ENCODE measurements around the gene IFT122. TPM values are rescaled to one million over a fixed set of nuclear protein-coding genes. Genes with fewer than 3 reads are reported as not detected.
A peak's percentile ranks its signal among the peaks of the same experiment; 100 is the strongest.

The IFT122 gene
- total and polyA plus RNA-seq, 3 donors from 2014 or later: 125 to 218 (median 168) TPM

- no peak for TF ChIP-seq POLR2A (IDR thresholded peaks at IDR 0.05)
- no peak for TF ChIP-seq CTCF (IDR thresholded peaks at IDR 0.05)
- intact Hi-C loops (cut with DNase I; ENCODE audit: low total_unique reads): no loop called here
- H3K4me1 ChIP-seq: peaks cover 65% of the 10 kb centered on the region
These were observed 123.3 kb downstream of the IFT122 start for GRCh38 chr3:129563332-129563731.

GRCh38 chr3:129563850-129564535, 124.0 kb downstream of the IFT122 start:
- no peak overlapping the region for H3K4me3 ChIP-seq
- peaks cover 60% of the 10 kb centered on the region for H3K4me1 ChIP-seq
- TF ChIP-seq POLR2A (IDR thresholded peaks at IDR 0.05): no peak
- TF ChIP-seq CTCF (IDR thresholded peaks at IDR 0.05): no peak
- no peaks in the 10 kb centered on the region for H3K9me3 ChIP-seq
- WGBS, 2 donors: 49 to 52% methylated on average over 5 to 8 of the region's 8 CpGs
- intact Hi-C loops (cut with DNase I; ENCODE audit: low total_unique reads): no loop called here
- peak overlapping the region; percentile 55 to 76 for H3K27ac ChIP-seq
- H3K27me3 ChIP-seq: no peaks in the 10 kb centered on the region
- no peaks in the 10 kb centered on the region for H3K36me3 ChIP-seq (ENCODE audit: low read depth, missing control alignments)
- DNase-seq: no peak

More at GRCh38 chr3:129563332-129563731, 123.3 kb downstream of the IFT122 start:
- Histone ChIP-seq H3K27ac (peak overlapping the region in 1 of 2 donors; percentile 36), H3K36me3 (ENCODE audit: low read depth, missing control alignments) (no peaks in the 10 kb centered on the region), H3K27me3 (no peaks in the 10 kb centered on the region), H3K4me3 (no peak overlapping the region), H3K9me3 (no peaks in the 10 kb centered on the region)
- 83 to 85% methylated on average over 9 to 12 of the region's 12 CpGs for WGBS, 2 donors
- DNase-seq: no peak

GRCh38 chr3:129564981-129565644, 125.1 kb downstream of the IFT122 start:
- TF ChIP-seq CTCF (IDR thresholded peaks at IDR 0.05) (no peak), POLR2A (IDR thresholded peaks at IDR 0.05) (no peak)
- H3K36me3 ChIP-seq (ENCODE audit: low read depth, missing control alignments): no peaks in the 10 kb centered on the region
- no peaks in the 10 kb centered on the region for H3K27me3 ChIP-seq
- 80 to 91% methylated on average over 8 to 21 of the region's 21 CpGs for WGBS, 2 donors
- DNase-seq: no peak
- intact Hi-C loops (cut with DNase I; ENCODE audit: low total_unique reads): no loop called here
- H3K9me3 ChIP-seq: no peaks in the 10 kb centered on the region
- peak overlapping the region; percentile 55 to 76 for H3K27ac ChIP-seq
- no peak overlapping the region for H3K4me3 ChIP-seq
- peaks cover 49% of the 10 kb centered on the region for H3K4me1 ChIP-seq

GRCh38 chr3:129565902-129566301, 125.9 kb downstream of the IFT122 start:
- TF ChIP-seq CTCF (IDR thresholded peaks at IDR 0.05) (no peak), POLR2A (IDR thresholded peaks at IDR 0.05) (no peak)
- H3K27ac ChIP-seq: peak overlapping the region in 1 of 2 donors; percentile 30
- no peak for DNase-seq
- H3K36me3 ChIP-seq (ENCODE audit: low read depth, missing control alignments): no peaks in the 10 kb centered on the region
- peaks cover 41% of the 10 kb centered on the region for H3K4me1 ChIP-seq
- 91 to 98% methylated on average over 7 of the region's 7 CpGs for WGBS, 2 donors
- no peaks in the 10 kb centered on the region for H3K27me3 ChIP-seq
- no peaks in the 10 kb centered on the region for H3K9me3 ChIP-seq
- intact Hi-C loops (cut with DNase I; ENCODE audit: low total_unique reads): no loop called here
- no peak overlapping the region for H3K4me3 ChIP-seq

All from testis (tissue), 3 donors.